H1 (cell line): ENCODE measurements around the gene UIMC1. TPM values are rescaled to one million over a fixed set of nuclear protein-coding genes. Genes with fewer than 3 reads are reported as not detected.

ENCODE experiments used
- CTCF ChIA-PET: fragments of 300-600 bp; sonication (Branson Sonifier 250); formaldehyde crosslinking; loops from one replicate; lab custom pipeline; 2021; ENCODE audit not compliant: partially characterized antibody; lab: Charles Lee
- POLR2A ChIA-PET: fragments of 300-600 bp; sonication (Branson Sonifier 250); formaldehyde crosslinking; loops from one replicate; lab custom pipeline; 2021; ENCODE audit warnings: inconsistent platforms; ENCODE audit not compliant: partially characterized antibody; lab: Charles Lee
- DNase-seq, 2 experiments: peaks; one replicate each; pipeline versions ENCODE4 v3.0.0 to v3.0.0-alpha.2; 2010 to 2022; ENCODE audit warnings: low spot score in 2 of 2, low read depth in 1 of 2, mixed read lengths in 1 of 2
- FAIRE-seq: peaks from 2 replicates; lab custom pipeline; 2011; peaks lifted over from hg19 to GRCh38; lab: Jason Lieb, UNC
- H2AFZ ChIP-seq: 2 replicates; pipeline ENCODE4 v1.8.1; 2012; ENCODE audit warnings: low read length, inconsistent platforms
- H2AK5ac ChIP-seq: 2 replicates; pipeline ENCODE4 v1.6.1; 2013; ENCODE audit warnings: low read depth, low read length
- H2BK120ac ChIP-seq: replicated peaks from 2 replicates; pipeline ENCODE3; 2013; ENCODE audit warnings: low read depth, low read length, inconsistent platforms
- H2BK12ac ChIP-seq: 2 replicates; pipeline ENCODE4 v1.6.1; 2013; ENCODE audit warnings: low read depth, low read length
- H2BK15ac ChIP-seq: 2 replicates; pipeline ENCODE4 v1.6.1; 2013; ENCODE audit warnings: low read length
- H2BK20ac ChIP-seq: 2 replicates; pipeline ENCODE4 v1.6.1; 2013; ENCODE audit warnings: low read length
- H2BK5ac ChIP-seq: 2 replicates; pipeline ENCODE4 v1.6.1; 2013; ENCODE audit warnings: low read depth, low read length
- H3K14ac ChIP-seq: 2 replicates; pipeline ENCODE4 v1.6.1; 2013; ENCODE audit warnings: inconsistent platforms; ENCODE audit not compliant: insufficient read length
- H3K18ac ChIP-seq: 2 replicates; pipeline ENCODE4 v1.6.1; 2013; ENCODE audit warnings: low read length; ENCODE audit errors: extremely low read depth
- H3K23ac ChIP-seq: 2 replicates; pipeline ENCODE4 v1.6.1; 2013; ENCODE audit warnings: inconsistent platforms; ENCODE audit not compliant: insufficient read length
- H3K23me2 ChIP-seq: 2 replicates; pipeline ENCODE4 v1.6.1; 2013; ENCODE audit warnings: low read depth, low read length
- H3K27ac ChIP-seq: 2 replicates; pipeline ENCODE4 v1.6.1; 2011; ENCODE audit warnings: low read depth, low read length, inconsistent platforms
- H3K27me3 ChIP-seq, 4 experiments: replicated peaks in 1 of 4; 1 replicate in 1 of 4; 2 replicates in 3 of 4; pipeline versions ENCODE4 v1.6.1 to v1.8.1; 2011 to 2013; ENCODE audit warnings: low read length in 3 of 4, mild to moderate bottlenecking in 3 of 4, inconsistent platforms in 2 of 4, mixed read lengths in 2 of 4, moderate library complexity in 1 of 4; ENCODE audit not compliant: control insufficient read depth in 3 of 4, insufficient read depth in 3 of 4; ENCODE audit errors: extremely low read depth in 1 of 4
- H3K36me3 ChIP-seq, 4 experiments: 2 replicates each; pipeline versions ENCODE4 v1.6.1 to v1.8.1; 2011 to 2013; ENCODE audit warnings: mild to moderate bottlenecking in 4 of 4, low read length in 3 of 4, moderate library complexity in 2 of 4, control low read depth in 1 of 4, inconsistent platforms in 1 of 4; ENCODE audit not compliant: insufficient read depth in 4 of 4, control insufficient read depth in 2 of 4
- H3K4ac ChIP-seq: replicated peaks from 2 replicates; pipeline ENCODE3; 2013; ENCODE audit warnings: low read length, low read depth, mixed read lengths, inconsistent platforms; ENCODE audit not compliant: insufficient read length
- H3K4me1 ChIP-seq, 4 experiments: replicated peaks in 1 of 4; 1 replicate in 1 of 4; 2 replicates in 3 of 4; pipeline versions ENCODE4 v1.6.1 to v1.8.1; 2011 to 2013; ENCODE audit warnings: low read length in 3 of 4, inconsistent platforms in 2 of 4, mixed read lengths in 1 of 4; ENCODE audit not compliant: insufficient read depth in 4 of 4, control insufficient read depth in 3 of 4
- H3K4me2 ChIP-seq, 2 experiments: 2 replicates each; pipeline versions ENCODE4 v1.6.1 to v1.8.1; 2011 to 2013; ENCODE audit warnings: low read depth in 2 of 2, low read length in 2 of 2, control low read depth in 1 of 2, inconsistent platforms in 1 of 2, mild to moderate bottlenecking in 1 of 2; ENCODE audit not compliant: insufficient read depth in 1 of 2
- H3K4me3 ChIP-seq, 4 experiments: fragments of 200-600, 300-600 bp in 1 of 4; sonication (generic), shearing (Covaris generic), sonication (Bioruptor Twin) in 1 of 4; 2 replicates each; pipeline versions ENCODE4 v1.5.1 to v1.8.1; 2011 to 2016; ENCODE audit warnings: low read length in 4 of 4, low read depth in 3 of 4, control low read depth in 2 of 4, inconsistent platforms in 2 of 4, mild to moderate bottlenecking in 2 of 4, mixed read lengths in 1 of 4, moderate library complexity in 1 of 4; ENCODE audit not compliant: insufficient read depth in 2 of 4; ENCODE audit errors: extremely low read depth in 1 of 4
- H3K56ac ChIP-seq: replicated peaks from 2 replicates; pipeline ENCODE3; 2013; ENCODE audit warnings: low read depth, mild to moderate bottlenecking, mixed read lengths, low read length, inconsistent platforms; ENCODE audit not compliant: insufficient read length
- H3K79me1 ChIP-seq: 2 replicates; pipeline ENCODE4 v1.6.1; 2013; ENCODE audit warnings: low read depth, low read length, control low read depth
- H3K79me2 ChIP-seq, 2 experiments: 2 replicates each; pipeline versions ENCODE4 v1.6.1 to v1.8.1; 2012 to 2013; ENCODE audit warnings: low read length in 2 of 2, mild to moderate bottlenecking in 2 of 2, inconsistent platforms in 1 of 2; ENCODE audit not compliant: insufficient read depth in 2 of 2, control insufficient read depth in 1 of 2
- H3K9ac ChIP-seq, 4 experiments: replicated peaks in 1 of 4; 1 replicate in 1 of 4; 2 replicates in 3 of 4; pipeline versions ENCODE4 v1.6.1 to v1.8.1; 2011 to 2013; ENCODE audit warnings: low read depth in 3 of 4, low read length in 3 of 4, control low read depth in 2 of 4, mild to moderate bottlenecking in 2 of 4, moderate library complexity in 2 of 4, inconsistent platforms in 1 of 4; ENCODE audit errors: extremely low read depth in 1 of 4
- H3K9me3 ChIP-seq, 2 experiments: 2 replicates each; pipeline versions ENCODE4 v1.6.1 to v1.8.1; 2012 to 2013; ENCODE audit warnings: mild to moderate bottlenecking in 2 of 2, moderate library complexity in 2 of 2, control low read depth in 1 of 2, inconsistent platforms in 1 of 2, low read depth in 1 of 2, low read length in 1 of 2, mixed read lengths in 1 of 2; ENCODE audit not compliant: insufficient read depth in 2 of 2
- H4K20me1 ChIP-seq, 2 experiments: replicated peaks in 1 of 2; 2 replicates each; pipeline versions ENCODE3 to v1.8.1; 2011 to 2013; ENCODE audit warnings: inconsistent platforms in 2 of 2, low read length in 2 of 2, mild to moderate bottlenecking in 1 of 2; ENCODE audit not compliant: insufficient read depth in 2 of 2, control insufficient read depth in 1 of 2
- H4K5ac ChIP-seq: 2 replicates; pipeline ENCODE4 v1.6.1; 2013; ENCODE audit warnings: low read length, low read depth, mixed read lengths, inconsistent platforms; ENCODE audit not compliant: insufficient read length
- H4K8ac ChIP-seq: 2 replicates; pipeline ENCODE4 v1.8.0; 2013; ENCODE audit warnings: mild to moderate bottlenecking, moderate library complexity, low read length, inconsistent platforms; ENCODE audit not compliant: insufficient read depth; ENCODE audit errors: extremely low read depth
- H4K91ac ChIP-seq: replicated peaks from 2 replicates; pipeline ENCODE3; 2013; ENCODE audit warnings: low read length, mixed read lengths, inconsistent platforms; ENCODE audit not compliant: insufficient read length
- ASH2L ChIP-seq: fragments of 200-600, 300-600 bp; sonication (generic); IDR thresholded peaks from one replicate; pipeline ENCODE4 v1.7.1; 2017; ENCODE audit warnings: low read length
- BCL11A ChIP-seq, 2 experiments: IDR thresholded peaks; one replicate each; pipeline ENCODE4 v1.6.1; 2011; ENCODE audit warnings: low read depth in 2 of 2, low read length in 2 of 2, mild to moderate bottlenecking in 2 of 2
- BRCA1 ChIP-seq: IDR thresholded peaks from 2 replicates; pipeline ENCODE4 v1.6.1; 2012; ENCODE audit warnings: low read depth, low read length, improper control_type of control experiment
- CBX5 ChIP-seq: fragments of 300-800, 300-1000 bp; sonication (generic); IDR thresholded peaks from 2 replicates; pipeline ENCODE4 v1.7.1; 2016; ENCODE audit warnings: antibody characterized with exemption, low read length, low read depth
- CHD1 ChIP-seq: IDR thresholded peaks from 2 replicates; pipeline ENCODE4 v1.6.1; 2012; ENCODE audit warnings: low read depth, low read length, improper control_type of control experiment
- CREB1 ChIP-seq: IDR thresholded peaks from 2 replicates; pipeline ENCODE4 v1.6.1; 2012; ENCODE audit warnings: inconsistent platforms
- CTBP2 ChIP-seq: IDR thresholded peaks from 2 replicates; pipeline ENCODE4 v1.7.0; 2011; ENCODE audit warnings: borderline replicate concordance, mild to moderate bottlenecking, moderate library complexity, mixed read lengths, low read length; ENCODE audit not compliant: insufficient read depth, insufficient read length
- EP300 ChIP-seq, 2 experiments: IDR thresholded peaks; 1 replicate in 1 of 2; 2 replicates in 1 of 2; pipeline ENCODE4 v1.6.1; 2011 to 2012; ENCODE audit warnings: low read depth in 2 of 2, low read length in 2 of 2, mild to moderate bottlenecking in 2 of 2, borderline replicate concordance in 1 of 2, inconsistent platforms in 1 of 2, moderate library complexity in 1 of 2
- KDM1A ChIP-seq: fragments of 200-600, 300-600 bp; sonication (generic); IDR thresholded peaks from 2 replicates; pipeline ENCODE4 v1.7.1; 2016; ENCODE audit warnings: mild to moderate bottlenecking, low read length, borderline replicate concordance
- MAFK ChIP-seq: IDR thresholded peaks from 2 replicates; pipeline ENCODE4 v1.6.1; 2012; ENCODE audit warnings: low read depth, mild to moderate bottlenecking, improper control_type of control experiment, low read length
- RBBP5 ChIP-seq: IDR thresholded peaks from 2 replicates; pipeline ENCODE4 v1.7.1; 2012; ENCODE audit warnings: low read depth, mild to moderate bottlenecking, inconsistent platforms, low read length, moderate library complexity, borderline replicate concordance
- TAF7 ChIP-seq: optimal IDR thresholded peaks from 2 replicates; pipeline ENCODE3; 2011; ENCODE audit warnings: low read depth, mild to moderate bottlenecking, inconsistent platforms, low read length, moderate library complexity, borderline replicate concordance
- TEAD4 ChIP-seq: IDR thresholded peaks from 2 replicates; pipeline ENCODE4 v1.6.1; 2012; ENCODE audit warnings: low read depth, low read length, inconsistent platforms, mixed read lengths
- YY1 ChIP-seq: IDR thresholded peaks from 2 replicates; pipeline ENCODE4 v1.6.1; 2011; ENCODE audit warnings: low read depth, mild to moderate bottlenecking, low read length
- WGBS, 2 experiments: shearing (Covaris generic) in 1 of 2; methylation state at CpG; one replicate each; pipeline versions ENCODE4 v1.1.6 to v1.1.7; 2013 to 2015; ENCODE audit warnings: low lambda C conversion rate in 2 of 2, mixed read lengths in 2 of 2, inconsistent platforms in 1 of 2, low coverage in 1 of 2, missing lambda C conversion rate in 1 of 2; ENCODE audit not compliant: insufficient replicate concordance in 2 of 2, insufficient coverage in 1 of 2, insufficient read length in 1 of 2; ENCODE audit errors: extremely low coverage in 1 of 2, missing lambda C conversion rate in 1 of 2; 5-methylcytosine and 5-hydroxymethylcytosine counted together
- polyA plus RNA-seq, 7 experiments: library from polyadenylated mRNA; depleted of rRNA in 3 of 7; stranded (reverse) in 5 of 7; unstranded in 2 of 7; fragments of >200 nt in 5 of 7; fragments of 200-250 nt in 2 of 7; gene quantifications; 1 replicate in 5 of 7; 2 replicates in 1 of 7; 4 replicates in 1 of 7; pipeline versions ENCODE4 v1.2.1 to v1.2.3, GENCODE V29; 2011 to 2013; ENCODE audit warnings: missing spikeins in 2 of 7, mixed read lengths in 2 of 7
- total RNA-seq: library from RNA; stranded (reverse); fragmentation: NEBNext Ultra II Directional; extraction: Animal tissue kit (Norgen Biotek cat#: 25700); gene quantifications from 2 replicates; pipeline ENCODE4 v1.2.1, GENCODE V29; 2021

Gene UIMC1
- total and polyA plus RNA-seq, 2 of the 8 experiments (the other 6 are each of a cell fraction or from before 2014, with no cell fraction given), result 12.8 to 43.7 TPM

GRCh38 chr5:176994460-176995121, 12.0 kb downstream of the UIMC1 start:
- no peak for FAIRE-seq
- Histone ChIP-seq H3K36me3 (no peaks in the 10 kb centered on the region), H3K79me1 (no peaks in the 10 kb centered on the region), H3K4me2 (no peak overlapping the region), H3K4me3 (no peak overlapping the region), H3K18ac (no peak overlapping the region), H3K23me2 (no peaks in the 10 kb centered on the region; the same call in 1 of the 2 replicates), H4K8ac (no peak overlapping the region), H2BK5ac (no peak overlapping the region), H3K14ac (no peak overlapping the region), H3K4me1 (no peaks in the 10 kb centered on the region), H3K27ac (no peak overlapping the region), H4K20me1 (peaks cover 2 to 5% of the 10 kb centered on the region in 2 experiments), H3K9me3 (peaks cover 4 to 10% of the 10 kb centered on the region in 2 experiments; a peak in 3 of 4 replicates), H3K27me3 (no peaks in the 10 kb centered on the region), H4K5ac (no peak overlapping the region), H2BK12ac (no peak overlapping the region), H3K4ac (no peak overlapping the region), H3K9ac (no peak overlapping the region), H2BK20ac (no peak overlapping the region), H3K79me2 (peaks cover 20 to 93% of the 10 kb centered on the region in 2 experiments), H2AK5ac (no peak overlapping the region), H4K91ac (no peak overlapping the region), H3K23ac (no peak overlapping the region), H2BK15ac (no peak overlapping the region), H3K56ac (no peak overlapping the region), H2BK120ac (no peak overlapping the region), H2AFZ (no peak overlapping the region)
- DNase-seq, result no peak
- ChIA-PET POLR2A (interaction anchor here (0.6 to 1.3 kb wide), 2 partner anchors 11 to 33 kb away, joined by 3 read pairs; no protein-coding TSS in a partner anchor), CTCF (no interaction called here)
- WGBS, 2 experiments, result 95% methylated on average over 7 of the region's 7 CpGs; no CpG with 5 or more reads in 1 of the 2 experiments
- TF ChIP-seq BRCA1 (no peak), RBBP5 (no peak), KDM1A (no peak), CBX5 (no peak), MAFK (no peak), CREB1 (no peak), YY1 (no peak), CHD1 (no peak), TAF7 (no peak), EP300 (IDR thresholded peaks at IDR 0.05; ENCODE audit: borderline replicate concordance in 1 of 2, low read depth in 2 of 2, low read length in 2 of 2) (no peak), CTBP2 (no peak), TEAD4 (no peak), ASH2L (no peak), BCL11A (IDR thresholded peaks at IDR 0.05; ENCODE audit: low read depth in 2 of 2, low read length in 2 of 2) (no peak)
